ENCODE results near the gene C15orf62. TPM values are rescaled to one million over a fixed set of nuclear protein-coding genes. Genes with fewer than 3 reads are reported as not detected.

The C15orf62 gene
- total RNA-seq, 4 donors from 2014 or later: 0.13 to 0.79 (median 0.22) TPM; not detected in 1

DNA sequence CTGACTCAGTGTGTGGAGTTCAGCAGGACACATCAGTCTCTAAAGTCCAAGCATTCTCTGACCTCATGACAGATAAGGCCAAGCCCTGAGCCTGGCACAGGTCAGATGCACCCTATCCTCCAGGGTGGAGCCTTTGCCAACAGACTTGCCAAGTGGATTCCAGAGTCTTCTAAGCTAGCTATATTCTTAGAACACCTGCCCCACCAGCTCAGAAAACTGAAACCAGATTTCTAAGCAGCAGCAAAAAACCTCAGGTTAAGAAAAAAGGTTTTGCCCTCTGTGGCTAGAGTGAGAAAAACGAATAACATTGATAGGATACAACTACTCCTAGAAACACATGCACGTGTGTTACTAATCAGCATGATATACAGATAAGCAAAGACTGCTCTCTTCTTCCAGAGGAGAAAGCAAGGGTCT lies 26.3 kb upstream of the C15orf62 start:
- H3K4me3 ChIP-seq (replicated peaks in 1 of 3): no peak overlapping the region
- no peaks in the 10 kb centered on the region for H3K4me1 ChIP-seq
- WGBS, 2 donors: 72 to 79% methylated on average over 2 of the region's 2 CpGs
- intact Hi-C loops (cut with DNase I): no loop called here
- no peaks in the 10 kb centered on the region for H3K27me3 ChIP-seq
- H3K36me3 ChIP-seq: peaks cover 25 to 35% of the 10 kb centered on the region in 2 donors
- no peak for DNase-seq
- TF ChIP-seq, protein P1, sequence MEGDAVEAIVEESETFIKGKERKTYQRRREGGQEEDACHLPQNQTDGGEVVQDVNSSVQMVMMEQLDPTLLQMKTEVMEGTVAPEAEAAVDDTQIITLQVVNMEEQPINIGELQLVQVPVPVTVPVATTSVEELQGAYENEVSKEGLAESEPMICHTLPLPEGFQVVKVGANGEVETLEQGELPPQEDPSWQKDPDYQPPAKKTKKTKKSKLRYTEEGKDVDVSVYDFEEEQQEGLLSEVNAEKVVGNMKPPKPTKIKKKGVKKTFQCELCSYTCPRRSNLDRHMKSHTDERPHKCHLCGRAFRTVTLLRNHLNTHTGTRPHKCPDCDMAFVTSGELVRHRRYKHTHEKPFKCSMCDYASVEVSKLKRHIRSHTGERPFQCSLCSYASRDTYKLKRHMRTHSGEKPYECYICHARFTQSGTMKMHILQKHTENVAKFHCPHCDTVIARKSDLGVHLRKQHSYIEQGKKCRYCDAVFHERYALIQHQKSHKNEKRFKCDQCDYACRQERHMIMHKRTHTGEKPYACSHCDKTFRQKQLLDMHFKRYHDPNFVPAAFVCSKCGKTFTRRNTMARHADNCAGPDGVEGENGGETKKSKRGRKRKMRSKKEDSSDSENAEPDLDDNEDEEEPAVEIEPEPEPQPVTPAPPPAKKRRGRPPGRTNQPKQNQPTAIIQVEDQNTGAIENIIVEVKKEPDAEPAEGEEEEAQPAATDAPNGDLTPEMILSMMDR (IDR thresholded peaks at IDR 0.05): no peak
- TF ChIP-seq POLR2A (IDR thresholded peaks at IDR 0.05): no peak
- no peaks in the 10 kb centered on the region for H3K9me3 ChIP-seq
- H3K27ac ChIP-seq: no peak overlapping the region

DNA sequence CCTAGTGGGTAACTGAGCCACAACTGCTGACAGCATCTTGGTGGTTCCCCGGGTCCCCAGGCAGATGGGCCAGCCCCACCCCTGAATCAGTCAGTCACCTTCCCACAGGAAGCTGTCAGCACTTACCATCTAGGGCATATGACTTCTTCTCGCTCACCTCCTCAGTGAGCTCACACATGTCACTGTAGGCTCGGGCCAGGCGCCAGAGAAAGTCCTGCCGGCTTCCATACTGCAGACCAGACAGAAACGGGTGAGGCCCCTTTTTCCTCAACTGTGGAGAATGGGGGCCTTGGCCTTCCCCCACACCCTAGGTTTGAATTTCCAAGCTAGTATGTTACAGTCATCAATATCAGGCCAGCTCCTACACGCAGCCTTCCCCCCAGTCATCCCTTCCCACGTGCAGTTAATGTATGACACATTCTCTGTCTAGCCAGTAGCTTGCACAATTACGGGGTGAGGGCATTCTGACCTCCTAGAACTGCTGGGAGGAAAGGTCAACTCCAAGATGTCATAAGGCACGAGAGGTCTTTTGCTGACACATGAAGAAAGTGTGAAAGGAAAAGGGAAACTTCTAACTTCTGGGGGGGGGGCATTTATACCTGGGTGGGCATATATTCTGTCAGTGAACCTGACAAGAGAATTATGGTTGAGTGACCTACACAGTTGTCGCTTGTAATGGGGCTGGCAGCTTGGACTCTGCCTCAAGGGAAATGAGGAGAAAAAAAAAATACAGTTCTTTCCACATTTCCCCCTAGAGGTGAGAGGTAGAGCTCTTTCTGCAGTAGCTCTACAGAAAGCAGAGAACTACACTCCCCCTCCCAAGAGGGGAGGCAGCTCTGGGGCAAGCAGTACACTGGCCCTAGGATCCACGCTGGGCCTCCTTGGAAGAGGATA lies 25.6 kb upstream of the C15orf62 start:
- H3K36me3 ChIP-seq: peaks cover 24 to 36% of the 10 kb centered on the region in 2 donors
- no peak overlapping the region for H3K4me3 ChIP-seq (replicated peaks in 1 of 3)
- H3K27me3 ChIP-seq: no peaks in the 10 kb centered on the region
- TF ChIP-seq, protein P1 (IDR thresholded peaks at IDR 0.05): no peak
- TF ChIP-seq POLR2A (IDR thresholded peaks at IDR 0.05): no peak
- DNase-seq: no peak
- WGBS, 2 donors: 79 to 89% methylated on average over 12 of the region's 12 CpGs
- no peak overlapping the region for H3K27ac ChIP-seq
- intact Hi-C loops (cut with DNase I): no loop called here
- no peaks in the 10 kb centered on the region for H3K4me1 ChIP-seq
- H3K9me3 ChIP-seq: no peaks in the 10 kb centered on the region

DNA sequence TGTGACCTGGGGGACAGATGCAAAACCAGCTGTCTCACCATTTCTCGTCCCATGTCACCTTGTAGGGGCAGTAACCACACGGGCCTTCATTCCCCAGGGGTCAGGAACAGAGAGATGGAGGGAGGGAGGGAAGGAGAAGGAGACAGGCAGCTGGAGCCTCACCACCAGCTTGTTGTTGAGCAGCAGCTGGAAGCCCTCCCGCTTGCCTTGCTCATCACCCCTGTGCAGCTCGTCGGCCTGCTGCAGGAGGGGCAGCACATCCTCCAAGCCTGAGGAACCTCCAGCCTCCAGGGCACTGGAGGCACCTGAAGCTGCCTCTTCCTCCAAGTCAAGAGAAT lies 25.0 kb upstream of the C15orf62 start:
- no peaks in the 10 kb centered on the region for H3K9me3 ChIP-seq
- TF ChIP-seq POLR2A (IDR thresholded peaks at IDR 0.05): no peak
- TF ChIP-seq, protein P1 (IDR thresholded peaks at IDR 0.05): no peak
- DNase-seq: no peak
- intact Hi-C loops (cut with DNase I): no loop called here
- H3K27me3 ChIP-seq: no peaks in the 10 kb centered on the region
- no peak overlapping the region for H3K4me3 ChIP-seq (replicated peaks in 1 of 3)
- H3K27ac ChIP-seq: no peak overlapping the region
- H3K36me3 ChIP-seq: peaks cover 20 to 41% of the 10 kb centered on the region in 2 donors
- H3K4me1 ChIP-seq: no peaks in the 10 kb centered on the region
- 81% methylated on average over 5 of the region's 5 CpGs for WGBS, 2 donors

DNA sequence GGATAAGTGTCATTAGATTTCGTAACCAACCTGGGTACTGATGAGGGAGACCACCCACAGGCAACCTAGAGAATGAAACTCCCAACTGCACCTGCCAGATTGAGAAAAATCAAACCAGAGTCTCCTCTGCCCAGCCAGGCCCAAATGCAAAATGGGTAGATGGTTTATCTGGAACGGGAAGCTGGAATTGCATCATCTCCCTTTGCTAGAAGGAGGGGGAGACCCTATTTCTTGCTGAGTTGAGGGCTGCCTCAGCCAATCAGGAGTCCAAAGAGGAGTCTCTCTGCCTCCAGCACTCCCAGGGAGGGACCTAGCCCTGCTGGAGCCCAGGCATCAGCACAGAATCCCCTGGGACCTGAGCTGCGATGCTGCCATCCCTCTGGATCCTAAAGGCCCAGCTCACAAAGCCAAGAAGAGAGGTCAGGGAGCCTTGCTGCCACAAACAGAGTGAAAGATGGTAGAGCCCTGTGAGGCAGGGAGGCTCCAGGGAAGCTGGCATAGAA lies 22.8 kb upstream of the C15orf62 start:
- peaks cover 28 to 47% of the 10 kb centered on the region in 2 donors for H3K36me3 ChIP-seq
- H3K9me3 ChIP-seq: no peaks in the 10 kb centered on the region
- 54 to 67% methylated on average over 2 to 3 of the region's 3 CpGs for WGBS, 2 donors
- H3K4me3 ChIP-seq (replicated peaks in 1 of 3): no peak overlapping the region
- H3K27ac ChIP-seq: no peak overlapping the region
- TF ChIP-seq, protein P1 (IDR thresholded peaks at IDR 0.05): no peak
- TF ChIP-seq POLR2A (IDR thresholded peaks at IDR 0.05): no peak
- H3K4me1 ChIP-seq: no peaks in the 10 kb centered on the region
- no peak for DNase-seq
- H3K27me3 ChIP-seq: no peaks in the 10 kb centered on the region
- intact Hi-C loops (cut with DNase I): no loop called here

All from thyroid gland (tissue), 4 donors.